GM21825 (cell line): ENCODE data around the gene CLCN3.
"Not testable (repeated sequence)": the region's sequence is repeated elsewhere in the genome, so short reads cannot be mapped to it uniquely, and the experiment has no call there.

ENCODE experiments used
- ATAC-seq: cut with Tn5 transposase; IDR thresholded peaks from one replicate; pipeline ENCODE4 v1.9.1; 2021; ENCODE audit warnings: mild to moderate bottlenecking, moderate library complexity; ENCODE audit not compliant: unreplicated experiment

The CLCN3 gene

GRCh38 chr4:169768385-169768784, 148.0 kb downstream of the CLCN3 start:
- ATAC-seq, result no peak

- ATAC-seq, result no peak
These were observed 150.0 kb downstream of the CLCN3 start for GRCh38 chr4:169770416-169770815.

GRCh38 chr4:169771556-169772080, 151.2 kb downstream of the CLCN3 start:
- ATAC-seq, result not testable (repeated sequence)
